T-cell (primary cell): ENCODE results near the gene SLC7A9. TPM values are rescaled to one million over a fixed set of nuclear protein-coding genes. Genes with fewer than 3 reads are reported as not detected.

ENCODE experiments used
- ATAC-seq, 4 experiments: fragments of 200-7000 bp in 3 of 4; fragments of 150-1000 bp in 1 of 4; cut with Tn5 transposase; replicated peaks in 1 of 4; 1 replicate in 3 of 4; 2 replicates in 1 of 4; pipeline ENCODE4 v1.10.0; 2021; ENCODE audit warnings: moderate library complexity in 3 of 4, mild to moderate bottlenecking in 2 of 4, moderate number of reproducible peaks in 1 of 4
- CTCF ChIA-PET, 2 donors: fragments of 300-600 bp; sonication (Branson Sonifier 250); formaldehyde crosslinking; loops; one replicate each; lab custom pipeline; 2022; ENCODE audit warnings: antibody characterized with exemption in 2 of 2; lab: Charles Lee
- POLR2A ChIA-PET, 2 donors: fragments of 300-600 bp; sonication (Branson Sonifier 250); formaldehyde crosslinking; loops; one replicate each; lab custom pipeline; 2022; ENCODE audit warnings: antibody characterized with exemption in 2 of 2; lab: Charles Lee
- DNase-seq, 35 experiments: peaks; one replicate each; pipeline versions ENCODE4 v3.0.0 to v3.0.0-alpha.2; 2013 to 2023
- H3K27ac ChIP-seq: one replicate; pipeline ENCODE4 v1.5.1; 2013; ENCODE audit warnings: low read length
- H3K27me3 ChIP-seq, 2 experiments: replicated peaks in 1 of 2; 1 replicate in 1 of 2; 2 replicates in 1 of 2; pipeline versions ENCODE4 v1.6.1 to v1.7.0; 2013; ENCODE audit warnings: low read length in 1 of 2, mixed read lengths in 1 of 2; ENCODE audit not compliant: control insufficient read depth in 2 of 2, insufficient read depth in 2 of 2; ENCODE audit errors: extremely low read depth in 1 of 2
- H3K36me3 ChIP-seq, 2 donors: 1 replicate in 1 of 2; 2 replicates in 1 of 2; pipeline versions ENCODE4 v1.6.1 to v1.7.0; 2013; ENCODE audit warnings: low read length in 1 of 2; ENCODE audit not compliant: control insufficient read depth in 2 of 2, insufficient read depth in 1 of 2; ENCODE audit errors: extremely low read depth in 1 of 2
- H3K4me1 ChIP-seq, 2 experiments: 1 replicate in 1 of 2; 2 replicates in 1 of 2; pipeline versions ENCODE4 v1.6.1 to v1.7.0; 2013; ENCODE audit warnings: low read length in 2 of 2, mixed read lengths in 1 of 2; ENCODE audit not compliant: insufficient read depth in 2 of 2, control insufficient read depth in 1 of 2; ENCODE audit errors: extremely low read depth in 1 of 2
- H3K4me3 ChIP-seq, 2 donors: 1 replicate in 1 of 2; 2 replicates in 1 of 2; pipeline versions ENCODE4 v1.5.1 to v1.7.0; 2013; ENCODE audit warnings: mild to moderate bottlenecking in 2 of 2, low read length in 1 of 2, moderate library complexity in 1 of 2; ENCODE audit not compliant: control insufficient read depth in 1 of 2; ENCODE audit errors: extremely low read depth in 1 of 2
- H3K9me3 ChIP-seq: 2 replicates; pipeline ENCODE4 v1.7.0; 2013
- H3K27ac Mint-ChIP-seq, 2 donors: one replicate each; pipeline ENCODE4 v1.8.0; 2020 to 2021; ENCODE audit warnings: mild to moderate bottlenecking in 2 of 2, mixed read lengths in 2 of 2
- H3K27me3 Mint-ChIP-seq, 2 donors: one replicate each; pipeline ENCODE4 v1.8.0; 2021 to 2022; ENCODE audit warnings: mixed read lengths in 2 of 2
- H3K36me3 Mint-ChIP-seq: one replicate; pipeline ENCODE4 v1.8.0; 2021; ENCODE audit warnings: mixed read lengths
- H3K4me1 Mint-ChIP-seq, 3 donors: one replicate each; pipeline ENCODE4 v1.8.0; 2020 to 2022; ENCODE audit warnings: mixed read lengths in 3 of 3, mild to moderate bottlenecking in 1 of 3
- H3K4me3 Mint-ChIP-seq, 3 donors: one replicate each; pipeline ENCODE4 v1.8.0; 2020 to 2022; ENCODE audit warnings: mild to moderate bottlenecking in 3 of 3, mixed read lengths in 3 of 3, moderate library complexity in 3 of 3
- H3K9me3 Mint-ChIP-seq, 3 donors: one replicate each; pipeline ENCODE4 v1.8.0; 2020 to 2022; ENCODE audit warnings: mixed read lengths in 3 of 3
- WGBS: methylation state at CpG from one replicate; pipeline ENCODE4 v1.1.5; 2013; ENCODE audit warnings: missing lambda C conversion rate; ENCODE audit not compliant: insufficient coverage; 5-methylcytosine and 5-hydroxymethylcytosine counted together
- total RNA-seq, 35 experiments: library from RNA in 6 of 35; stranded (reverse) in 6 of 35; fragments of 120-200 nt in 1 of 35; gene quantifications; one replicate each; pipeline versions ENCODE4 v1.2.1 to v1.2.4 and lab custom pipeline; 2013 to 2026

Gene SLC7A9
- total RNA-seq, 5 donors from 2014 or later (not counting 1 experiment from before 2014, with no cell fraction given) = 0.28 to 0.82 (median 0.38) TPM; not detected in 1

DNA sequence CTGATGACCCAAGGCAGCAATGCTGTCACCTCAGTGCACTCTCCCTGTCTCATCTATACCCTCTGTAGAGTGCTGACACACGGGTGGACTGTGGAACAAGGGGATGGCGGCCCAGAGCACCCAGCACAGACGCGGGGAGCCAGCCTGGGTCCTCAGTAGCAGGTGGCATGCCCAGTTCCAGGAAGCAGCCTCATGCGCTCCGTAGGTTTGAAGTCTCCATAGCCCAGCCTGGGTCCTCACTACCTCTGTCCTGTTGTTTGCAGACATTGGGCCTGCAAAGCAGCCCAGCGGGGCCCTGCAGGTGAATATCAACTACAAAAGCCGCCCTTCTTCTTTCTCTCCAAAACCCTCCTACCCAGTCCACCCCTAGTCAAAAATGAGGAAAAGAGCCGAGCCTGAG lies 5.0 kb upstream of the SLC7A9 start:
- Histone ChIP-seq H3K27ac (no peak overlapping the region), H3K4me1 (no peaks in the 10 kb centered on the region), H3K27me3 (no peaks in the 10 kb centered on the region), H3K36me3 (peaks cover 0 to 7% of the 10 kb centered on the region in 2 donors), H3K4me3 (no peak overlapping the region), H3K9me3 (no peaks in the 10 kb centered on the region)
- Mint-ChIP-seq H3K4me3 (no peak overlapping the region), H3K4me1 (peaks cover 0 to 5% (median 0%) of the 10 kb centered on the region in 3 donors), H3K36me3 (peaks cover 13% of the 10 kb centered on the region), H3K27me3 (no peaks in the 10 kb centered on the region), H3K9me3 (no peaks in the 10 kb centered on the region), H3K27ac (no peak overlapping the region)
- DNase-seq = no peak
- 79% methylated on average over 7 of the region's 9 CpGs for whole genome bisulfite sequencing
- POLR2A ChIA-PET = no interaction called here
- CTCF ChIA-PET = no interaction called here
- no peak for ATAC-seq

DNA sequence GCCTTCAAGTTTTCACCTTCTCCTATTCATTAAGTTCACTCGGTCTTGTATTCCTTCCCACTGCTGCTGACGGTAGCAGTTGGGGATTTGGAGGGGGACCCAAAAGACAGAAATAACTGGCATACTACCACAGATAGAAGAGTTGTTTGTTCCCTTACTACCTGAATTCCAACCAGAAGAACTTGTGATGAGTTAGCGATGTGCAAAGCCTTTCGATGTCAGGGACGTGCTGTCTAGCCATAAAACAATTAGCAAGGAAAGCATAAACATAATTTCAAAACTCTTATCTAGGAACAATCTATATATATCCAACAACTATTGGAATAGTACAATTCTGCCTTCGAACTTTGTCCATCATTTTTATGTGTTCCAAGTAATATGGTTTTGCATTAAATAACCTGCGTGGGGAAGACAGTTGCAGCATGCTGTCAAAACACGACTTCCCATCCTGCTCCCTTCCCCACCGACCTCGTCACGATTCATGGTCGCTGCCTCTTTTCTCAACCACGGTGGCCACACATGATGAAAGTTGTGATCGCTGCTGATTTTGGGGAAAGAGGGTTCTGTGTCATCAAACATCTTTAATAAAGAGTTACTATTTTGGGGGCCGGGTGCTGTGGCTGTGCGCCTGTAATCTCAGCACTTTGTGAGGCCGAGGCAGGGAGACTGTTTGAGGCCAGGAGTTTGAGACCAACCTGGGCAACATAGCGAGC lies 3.8 kb upstream of the SLC7A9 start:
- ChIA-PET POLR2A (no interaction called here), CTCF (no interaction called here)
- Histone ChIP-seq H3K9me3 (no peaks in the 10 kb centered on the region), H3K36me3 (no peaks in the 10 kb centered on the region), H3K4me1 (no peaks in the 10 kb centered on the region), H3K27me3 (no peaks in the 10 kb centered on the region), H3K4me3 (no peak overlapping the region), H3K27ac (no peak overlapping the region)
- WGBS = 82% methylated on average over 6 of the region's 18 CpGs
- H3K27me3 Mint-ChIP-seq = no peaks in the 10 kb centered on the region
- ATAC-seq (no peak), DNase-seq (no peak)
- peaks cover 5% of the 10 kb centered on the region for H3K36me3 Mint-ChIP-seq
- no peak overlapping the region for H3K27ac Mint-ChIP-seq
- H3K4me1 Mint-ChIP-seq = peaks cover 0 to 5% (median 0%) of the 10 kb centered on the region in 3 donors
- H3K4me3 Mint-ChIP-seq = no peak overlapping the region
- no peaks in the 10 kb centered on the region for H3K9me3 Mint-ChIP-seq

GRCh38 chr19:32872391-32872790 lies 2.8 kb upstream of the SLC7A9 start:
- H3K4me1 Mint-ChIP-seq = peaks cover 0 to 5% (median 0%) of the 10 kb centered on the region in 3 donors
- Histone ChIP-seq H3K9me3 (no peaks in the 10 kb centered on the region), H3K27me3 (no peaks in the 10 kb centered on the region), H3K4me3 (no peak overlapping the region), H3K36me3 (no peaks in the 10 kb centered on the region), H3K4me1 (no peaks in the 10 kb centered on the region), H3K27ac (no peak overlapping the region)
- DNase-seq (no peak), ATAC-seq (no peak)
- H3K27ac Mint-ChIP-seq = no peak overlapping the region
- no peaks in the 10 kb centered on the region for H3K27me3 Mint-ChIP-seq
- H3K36me3 Mint-ChIP-seq = no peaks in the 10 kb centered on the region
- H3K9me3 Mint-ChIP-seq = no peaks in the 10 kb centered on the region
- CTCF ChIA-PET = no interaction called here
- 90% methylated on average over 2 of the region's 3 CpGs for WGBS
- POLR2A ChIA-PET = no interaction called here
- H3K4me3 Mint-ChIP-seq = no peak overlapping the region

GRCh38 chr19:32870981-32871451 lies 1.4 kb upstream of the SLC7A9 start:
- H3K27ac Mint-ChIP-seq = no peak overlapping the region
- H3K9me3 Mint-ChIP-seq = no peaks in the 10 kb centered on the region
- POLR2A ChIA-PET = interaction anchor here in 1 of 2 donors (0.7 kb wide), 1 partner anchor 274 kb away, joined by 3 read pairs; no protein-coding TSS in a partner anchor
- DNase-seq (no peak), ATAC-seq (no peak)
- H3K27me3 Mint-ChIP-seq = no peaks in the 10 kb centered on the region
- 82% methylated on average over 12 of the region's 12 CpGs for WGBS
- H3K36me3 ChIP-seq = no peaks in the 10 kb centered on the region
- no peaks in the 10 kb centered on the region for H3K36me3 Mint-ChIP-seq
- no peak overlapping the region for H3K4me3 ChIP-seq
- CTCF ChIA-PET = interaction anchor here in 1 of 2 donors (0.7 kb wide), 1 partner anchor 546 kb away, joined by 4 read pairs; no protein-coding TSS in a partner anchor
- no peak overlapping the region for H3K27ac ChIP-seq
- no peak overlapping the region for H3K4me3 Mint-ChIP-seq
- H3K4me1 Mint-ChIP-seq = no peaks in the 10 kb centered on the region
- H3K4me1 ChIP-seq = no peaks in the 10 kb centered on the region
- H3K27me3 ChIP-seq = peaks cover 0 to 4% of the 10 kb centered on the region in 2 experiments
- no peaks in the 10 kb centered on the region for H3K9me3 ChIP-seq

DNA sequence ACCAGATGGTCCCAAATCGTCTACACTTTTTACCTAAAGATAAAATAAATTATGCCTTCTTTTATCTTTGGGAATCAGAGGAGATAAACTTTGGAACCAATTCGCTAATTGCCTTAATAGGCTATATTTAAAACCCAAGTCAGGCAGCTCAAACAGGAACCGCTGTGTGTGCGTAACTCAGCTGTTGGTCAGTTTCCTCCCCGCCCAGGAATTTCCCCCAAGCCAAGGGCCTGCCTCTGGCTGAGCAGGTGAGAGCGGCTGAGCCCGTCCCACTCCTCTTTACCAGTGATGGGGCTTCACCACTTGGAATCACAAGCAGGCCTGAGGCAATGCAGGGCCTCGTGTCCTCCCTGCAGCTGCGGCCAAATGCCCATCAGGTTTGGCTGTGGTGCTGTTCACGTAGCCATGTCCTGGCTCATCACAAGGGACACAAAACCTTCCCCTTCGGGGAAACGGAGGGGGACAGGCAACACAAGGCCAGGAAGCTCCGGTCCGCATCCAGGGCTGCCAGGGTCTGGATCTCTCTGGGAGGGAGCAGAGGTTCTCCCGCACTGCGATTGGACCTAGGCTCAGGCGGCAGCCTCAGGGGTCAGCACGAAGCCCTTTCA lies 503 bp upstream of the SLC7A9 start:
- Mint-ChIP-seq H3K4me1 (no peaks in the 10 kb centered on the region), H3K9me3 (no peaks in the 10 kb centered on the region), H3K27me3 (no peaks in the 10 kb centered on the region), H3K4me3 (no peak overlapping the region), H3K27ac (no peak overlapping the region), H3K36me3 (no peaks in the 10 kb centered on the region)
- CTCF ChIA-PET = no interaction called here
- ATAC-seq = no peak
- Histone ChIP-seq H3K27ac (no peak overlapping the region), H3K27me3 (peaks cover 0 to 4% of the 10 kb centered on the region in 2 experiments), H3K9me3 (no peaks in the 10 kb centered on the region), H3K4me3 (no peak overlapping the region), H3K36me3 (no peaks in the 10 kb centered on the region), H3K4me1 (no peaks in the 10 kb centered on the region)
- 82% methylated on average over 16 of the region's 18 CpGs for WGBS
- no peak for DNase-seq
- POLR2A ChIA-PET = no interaction called here

GRCh38 chr19:32868206-32868950 lies 1.2 kb downstream of the SLC7A9 start:
- H3K4me3 ChIP-seq = no peak overlapping the region
- Mint-ChIP-seq H3K27me3 (no peaks in the 10 kb centered on the region), H3K9me3 (no peaks in the 10 kb centered on the region), H3K4me1 (no peaks in the 10 kb centered on the region), H3K4me3 (no peak overlapping the region), H3K27ac (no peak overlapping the region), H3K36me3 (no peaks in the 10 kb centered on the region)
- ChIA-PET POLR2A (no interaction called here), CTCF (interaction anchor here in 1 of 2 donors (0.6 kb wide), 1 partner anchor 48 kb away, joined by 3 read pairs; no protein-coding TSS in a partner anchor)
- peaks cover 0 to 4% of the 10 kb centered on the region in 2 experiments for H3K27me3 ChIP-seq
- WGBS = 93% methylated on average over 13 of the region's 19 CpGs
- no peak overlapping the region for H3K27ac ChIP-seq
- H3K4me1 ChIP-seq = no peaks in the 10 kb centered on the region
- DNase-seq = no peak
- no peaks in the 10 kb centered on the region for H3K36me3 ChIP-seq
- no peaks in the 10 kb centered on the region for H3K9me3 ChIP-seq
- no peak for ATAC-seq
